Gastrocnemius medialis (tissue), 4 donors: ENCODE measurements around the gene TNS3.

Experiments used
- POLR2A ChIP-seq, 2 donors: fragments of 450-650 bp; IDR thresholded peaks; one replicate each; pipeline ENCODE4 v1.6.1; 2017; ENCODE audit warnings: antibody characterized with exemption in 2 of 2, mild to moderate bottlenecking in 2 of 2, moderate library complexity in 2 of 2
- TF ChIP-seq, protein P1 (sequence below), 5 experiments: fragments of 450-650 bp in 3 of 5; fragments of 200-600 bp in 2 of 5; sonication (generic) in 2 of 5; IDR thresholded peaks in 4 of 5; conservative IDR thresholded peaks in 1 of 5; 1 replicate in 4 of 5; 2 replicates in 1 of 5; pipeline ENCODE4 v1.5.1; 2016 to 2019; ENCODE audit warnings: antibody characterized with exemption in 5 of 5, mild to moderate bottlenecking in 3 of 5, moderate library complexity in 3 of 5

DNA sequence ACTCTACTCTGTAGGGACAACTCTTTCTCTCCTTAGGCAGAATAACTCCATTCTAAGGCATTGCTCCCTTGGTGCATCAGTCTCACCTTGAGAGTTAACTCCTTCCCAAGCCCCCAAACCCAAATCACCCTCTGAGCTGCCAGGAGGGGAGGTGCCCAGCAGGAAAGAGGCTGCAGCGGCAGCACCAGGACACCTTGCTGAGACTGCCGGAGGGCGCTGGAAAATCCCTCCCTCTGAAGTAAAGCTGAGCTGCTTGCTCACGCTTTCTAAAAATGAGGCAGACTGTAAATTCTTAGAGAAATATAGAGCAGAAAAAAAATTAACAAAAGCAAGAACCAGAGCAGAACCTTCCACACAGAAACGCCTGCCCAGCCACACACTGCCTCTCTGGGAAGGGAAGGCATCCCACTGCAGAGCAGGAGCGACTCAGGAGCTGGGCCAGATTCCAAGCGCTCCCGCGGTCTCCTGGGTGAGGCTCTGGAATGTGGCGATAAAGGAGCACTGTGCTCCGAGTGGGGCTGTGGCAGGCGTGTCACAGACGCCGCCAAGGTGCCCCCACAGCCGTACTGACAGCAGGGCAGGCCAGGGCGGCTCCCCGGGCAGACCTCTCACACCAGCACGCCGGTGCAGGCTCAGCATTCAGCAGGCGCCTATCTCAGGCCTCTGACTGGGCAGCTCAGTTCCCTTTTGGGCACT is 202.1 kb downstream of the TNS3 start:
- TF ChIP-seq, protein P1, sequence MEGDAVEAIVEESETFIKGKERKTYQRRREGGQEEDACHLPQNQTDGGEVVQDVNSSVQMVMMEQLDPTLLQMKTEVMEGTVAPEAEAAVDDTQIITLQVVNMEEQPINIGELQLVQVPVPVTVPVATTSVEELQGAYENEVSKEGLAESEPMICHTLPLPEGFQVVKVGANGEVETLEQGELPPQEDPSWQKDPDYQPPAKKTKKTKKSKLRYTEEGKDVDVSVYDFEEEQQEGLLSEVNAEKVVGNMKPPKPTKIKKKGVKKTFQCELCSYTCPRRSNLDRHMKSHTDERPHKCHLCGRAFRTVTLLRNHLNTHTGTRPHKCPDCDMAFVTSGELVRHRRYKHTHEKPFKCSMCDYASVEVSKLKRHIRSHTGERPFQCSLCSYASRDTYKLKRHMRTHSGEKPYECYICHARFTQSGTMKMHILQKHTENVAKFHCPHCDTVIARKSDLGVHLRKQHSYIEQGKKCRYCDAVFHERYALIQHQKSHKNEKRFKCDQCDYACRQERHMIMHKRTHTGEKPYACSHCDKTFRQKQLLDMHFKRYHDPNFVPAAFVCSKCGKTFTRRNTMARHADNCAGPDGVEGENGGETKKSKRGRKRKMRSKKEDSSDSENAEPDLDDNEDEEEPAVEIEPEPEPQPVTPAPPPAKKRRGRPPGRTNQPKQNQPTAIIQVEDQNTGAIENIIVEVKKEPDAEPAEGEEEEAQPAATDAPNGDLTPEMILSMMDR (IDR thresholded peaks at IDR 0.05 in 4 of 5, conservative IDR thresholded peaks at IDR 0.05 in 1 of 5) = no peak
- no peak for TF ChIP-seq POLR2A (IDR thresholded peaks at IDR 0.05)
